GM21381 (cell line): ENCODE results near the gene KLRC1.
"Not testable (repeated sequence)": the region's sequence is repeated elsewhere in the genome, so short reads cannot be mapped to it uniquely, and the experiment has no call there.

Experiments used
- ATAC-seq: cut with Tn5 transposase; IDR thresholded peaks from one replicate; pipeline ENCODE4 v1.9.1; 2021; ENCODE audit warnings: mild to moderate bottlenecking, moderate library complexity; ENCODE audit not compliant: unreplicated experiment

KLRC1 gene

DNA sequence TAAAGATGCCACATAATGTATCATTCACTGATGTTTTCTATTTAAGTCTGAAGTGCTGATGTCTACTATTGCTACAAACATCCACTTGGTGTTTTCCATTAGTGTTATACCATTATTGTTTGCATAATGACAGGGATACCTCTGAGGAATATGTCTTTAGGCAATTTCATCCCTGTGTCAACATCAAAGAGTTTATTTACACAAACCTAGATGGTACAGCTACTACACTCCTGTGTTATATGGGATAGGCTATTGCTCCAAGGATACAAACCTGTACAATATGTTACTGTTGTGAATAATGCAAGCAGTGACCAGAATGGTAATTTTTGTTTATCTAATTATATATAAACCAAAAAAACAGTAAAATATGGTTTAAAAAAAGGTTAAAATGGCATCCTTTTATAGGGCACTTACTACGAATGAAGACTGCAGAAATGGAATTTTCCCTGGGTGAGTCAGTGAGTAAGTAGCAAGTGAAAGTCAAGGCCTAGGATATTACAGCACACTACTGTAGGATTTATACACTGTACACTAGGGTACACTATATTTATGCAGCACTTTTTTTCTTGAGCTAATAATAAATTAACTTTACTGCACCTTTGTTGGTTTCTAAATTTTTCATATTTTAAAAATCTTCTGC lies 28.8 kb downstream of the KLRC1 start:
- not testable (repeated sequence) for ATAC-seq

DNA sequence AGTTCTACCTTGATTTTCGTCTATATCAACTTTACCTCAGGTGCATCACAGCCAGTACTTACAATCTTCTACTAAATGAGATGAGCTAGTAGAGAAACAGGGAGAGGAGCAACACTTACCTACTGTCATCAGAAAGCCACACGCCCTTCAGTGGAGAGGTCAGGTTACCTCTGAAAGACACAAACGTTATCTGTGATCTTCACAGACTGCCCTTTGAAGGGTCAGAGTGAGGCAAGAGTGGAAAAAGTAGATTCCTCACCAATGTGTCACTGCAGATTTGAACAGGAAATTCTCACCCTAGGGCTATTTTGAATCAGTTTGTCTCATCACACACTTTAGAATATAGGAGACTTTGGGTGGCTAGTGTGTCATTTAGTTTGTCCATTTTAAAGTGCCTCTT lies 31.0 kb downstream of the KLRC1 start:
- not testable (repeated sequence) for ATAC-seq

DNA sequence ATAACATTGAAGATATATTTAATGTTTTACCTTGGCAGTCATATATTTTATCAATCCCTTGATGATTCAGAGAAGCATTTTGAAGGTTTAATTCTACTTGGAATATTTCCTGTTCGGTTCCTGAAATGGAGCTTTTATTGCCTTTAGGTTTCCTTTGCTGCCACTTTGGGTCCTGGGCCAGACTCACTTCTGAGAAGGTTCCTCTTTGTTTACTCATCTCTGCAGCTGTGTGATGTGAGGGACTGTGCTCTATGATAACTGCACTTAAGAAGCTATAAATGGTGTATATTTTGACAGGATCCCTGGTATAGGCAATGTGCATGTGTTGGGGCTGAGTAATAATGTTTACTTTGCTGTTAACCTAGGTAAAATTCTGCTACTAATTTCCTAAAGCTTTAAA lies 32.8 kb downstream of the KLRC1 start, which contains the start of gene KLRC3:
Gene KLRC3, minus strand, starts transcription at position 262 of the 400 bp plus-strand sequence. Its CDS starts 45 bp downstream, at position 217.
- not testable (repeated sequence) for ATAC-seq

DNA sequence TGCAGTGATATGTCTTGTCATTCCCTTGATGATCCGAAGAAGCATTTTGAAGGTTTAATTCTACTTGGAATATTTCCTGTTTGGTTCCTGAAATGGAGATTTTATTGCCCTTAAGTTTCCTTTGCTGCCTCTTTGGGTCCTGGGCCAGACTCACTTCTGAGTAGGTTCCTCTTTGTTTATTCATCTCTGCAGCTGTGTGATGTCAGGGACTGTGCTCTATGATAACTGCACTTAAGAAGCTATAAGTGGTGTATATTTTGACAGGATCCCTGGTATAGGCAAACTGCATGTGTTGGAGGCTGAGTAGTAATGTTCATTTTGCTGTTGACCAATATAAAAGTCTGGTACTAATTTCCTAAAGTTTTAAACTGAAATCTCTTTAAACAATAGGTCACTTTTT lies 43.8 kb downstream of the KLRC1 start, which contains the start of gene KLRC4:
Gene KLRC4, minus strand, starts transcription at position 366 of the 400 bp plus-strand sequence. Its CDS starts 182 bp downstream, at position 184.
- no peak for ATAC-seq

DNA sequence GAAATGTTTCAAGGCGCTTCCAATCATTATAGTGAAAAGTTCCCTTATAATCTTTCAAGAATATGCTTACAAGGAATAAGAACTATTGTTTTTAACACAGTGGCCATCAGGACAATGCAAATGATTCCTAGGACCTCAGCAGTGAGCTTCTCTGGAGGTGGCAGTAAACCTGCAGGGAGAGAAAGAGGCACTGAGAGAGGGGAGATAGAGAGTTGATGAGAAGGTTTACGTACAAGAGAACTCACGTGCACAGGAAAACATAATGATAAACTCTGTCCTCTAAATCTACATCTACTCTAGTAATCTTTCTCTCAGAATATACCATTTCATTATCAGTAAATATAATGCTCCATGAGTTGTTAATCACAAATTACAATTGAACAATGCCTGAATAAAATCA lies 44.3 kb downstream of the KLRC1 start:
- ATAC-seq = no peak

DNA sequence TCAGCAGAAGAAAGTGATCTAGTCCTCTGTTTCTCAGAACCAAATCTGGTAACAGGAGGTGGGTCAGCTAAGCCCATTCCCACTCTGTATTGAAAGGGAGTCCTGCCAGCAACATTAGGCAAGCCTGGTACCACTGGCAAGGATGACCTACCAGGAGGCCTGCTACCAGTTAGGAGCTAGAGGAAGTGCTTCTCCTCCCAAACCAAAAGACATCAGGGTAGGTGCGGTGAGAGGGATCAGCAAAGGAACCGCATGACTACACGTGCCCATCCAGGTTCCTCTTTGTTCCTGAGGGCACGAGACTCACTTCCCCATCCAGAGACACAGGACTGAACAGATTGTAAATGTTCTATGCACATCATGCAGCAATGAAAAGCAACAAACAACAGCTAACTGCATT lies 46.5 kb downstream of the KLRC1 start:
- no peak for ATAC-seq

DNA sequence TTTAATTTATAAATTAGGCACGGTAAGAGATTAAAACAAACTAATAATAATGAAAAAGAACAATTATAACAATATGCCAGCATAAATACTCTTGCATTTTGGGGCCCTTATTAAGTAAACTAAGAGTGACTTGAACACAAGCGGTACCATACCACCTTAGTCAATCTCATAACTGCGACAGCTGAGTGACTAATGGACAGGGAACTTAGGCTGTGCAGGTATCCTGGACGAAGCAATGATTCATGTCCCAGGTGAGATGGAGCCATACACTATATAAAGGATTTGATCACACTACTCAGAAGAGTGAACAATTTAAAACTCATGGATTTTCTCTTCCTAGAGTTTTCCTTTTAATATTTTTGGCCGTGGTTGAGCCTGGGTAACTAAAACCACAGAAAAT lies 47.9 kb downstream of the KLRC1 start:
- no peak for ATAC-seq

DNA sequence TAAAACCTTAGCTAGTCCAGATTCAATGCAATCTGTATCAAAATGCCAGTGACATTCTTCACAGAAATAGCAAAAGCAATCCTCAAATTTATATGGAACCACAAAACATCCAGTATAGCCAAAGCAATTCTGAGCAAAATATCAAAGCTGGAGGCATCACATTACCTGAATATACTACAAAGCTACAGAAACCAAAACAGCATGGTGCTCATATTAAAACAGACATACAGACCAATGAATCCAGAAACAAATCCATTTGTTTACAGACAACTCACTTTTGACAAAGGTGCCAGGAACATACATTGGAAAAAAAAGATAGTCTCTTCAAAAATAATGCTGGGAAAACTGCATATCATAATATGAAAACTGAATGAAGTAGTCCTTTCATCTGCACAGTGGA lies 48.4 kb downstream of the KLRC1 start:
- no peak for ATAC-seq

DNA sequence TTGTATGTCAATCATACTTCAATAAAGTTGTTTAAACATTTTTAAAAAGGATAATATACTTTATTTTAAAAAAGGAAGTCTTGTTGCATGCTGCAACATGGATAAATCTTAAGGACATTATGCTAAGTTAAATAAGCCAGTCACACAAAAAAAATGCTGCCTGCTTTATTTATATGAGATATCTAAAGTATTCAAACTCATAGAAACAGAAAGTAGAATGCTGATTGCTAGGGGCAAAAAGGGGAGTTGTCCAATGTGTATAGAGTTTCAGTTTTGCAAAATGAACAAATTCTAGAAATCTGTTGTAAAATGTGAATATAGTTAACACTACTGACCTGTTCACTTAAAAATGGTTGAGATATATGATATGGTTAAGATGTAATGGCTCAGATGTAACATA lies 52.3 kb downstream of the KLRC1 start:
- no peak for ATAC-seq

DNA sequence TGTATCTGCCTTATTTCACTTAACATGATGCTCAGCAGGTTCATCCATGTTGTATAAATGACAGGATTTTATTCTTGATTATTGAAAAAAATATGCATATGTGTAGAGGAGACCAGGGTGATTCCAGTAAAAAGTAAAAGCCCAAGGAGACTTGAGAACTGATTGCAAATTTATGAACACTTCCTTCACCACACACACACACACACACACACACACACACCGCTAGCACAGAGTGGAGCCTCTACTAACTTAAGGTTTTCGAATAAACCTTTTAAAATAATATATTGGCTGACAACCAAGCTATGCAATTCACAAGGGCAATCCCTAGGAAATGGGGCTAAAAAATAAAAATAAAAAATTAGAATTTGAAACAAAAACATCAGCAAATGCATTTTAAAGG lies 55.0 kb downstream of the KLRC1 start:
- no peak for ATAC-seq

DNA sequence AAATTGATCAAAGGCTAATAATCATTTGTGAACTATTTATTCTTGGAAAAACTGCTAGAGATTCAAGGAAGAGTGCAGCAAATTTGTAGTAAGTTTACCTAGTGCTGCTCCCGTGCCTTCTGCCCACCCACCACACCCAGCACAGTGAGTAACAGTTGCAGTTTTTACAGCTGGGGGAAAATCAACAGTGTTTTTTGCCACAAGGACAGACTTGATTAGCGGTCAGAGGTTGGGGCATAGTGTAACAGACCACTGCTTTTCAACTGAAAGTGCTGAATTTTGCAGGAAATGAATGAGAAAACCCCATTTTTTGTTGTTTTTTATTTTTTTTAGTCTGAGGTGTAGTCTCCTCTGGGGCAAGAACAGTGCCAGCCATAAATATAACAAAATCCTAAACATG lies 55.9 kb downstream of the KLRC1 start:
- no peak for ATAC-seq

DNA sequence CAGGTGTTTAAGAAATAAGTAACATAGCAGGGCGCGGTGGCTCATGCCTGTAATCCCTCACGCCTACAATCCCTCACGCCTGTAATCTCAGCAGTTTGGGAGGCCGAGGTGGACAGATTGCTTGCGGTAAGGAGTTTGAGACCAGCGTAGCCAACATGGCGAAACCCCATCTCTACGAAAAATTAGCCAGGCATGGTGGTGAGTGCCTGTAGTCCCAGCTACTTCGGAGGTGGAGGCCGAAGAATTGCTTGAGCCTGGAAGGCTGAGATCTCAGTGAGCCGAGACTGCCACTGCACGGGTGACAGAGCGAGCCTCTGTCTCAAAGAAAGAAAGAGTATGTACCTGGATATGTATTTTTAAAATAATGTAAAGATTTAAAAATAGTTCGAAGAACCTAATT lies 57.0 kb downstream of the KLRC1 start:
- not testable (repeated sequence) for ATAC-seq
